IMR-90 (cell line): Measurements from ENCODE around the gene FAM89B. TPM values are rescaled to one million over a fixed set of nuclear protein-coding genes. Genes with fewer than 3 reads are reported as not detected.

Source experiments
- ATAC-seq: fragments of 200-7000 bp; cut with Tn5 transposase; 2 replicates; pipeline ENCODE4 v1.9.1; 2020; ENCODE audit warnings: low read depth, mild to moderate bottlenecking, moderate library complexity
- BruUV-seq: library from RNA; stranded (reverse); fragments of 400-500 nt; replicated peaks from 2 replicates; lab custom pipeline; 2021; lab: Mats Ljungman, UMichigan
- CTCF ChIA-PET: fragments of 300-600 bp; formaldehyde crosslinking; extraction: SDS; loops from one replicate; lab custom pipeline; 2021; ENCODE audit warnings: antibody characterized with exemption; lab: Yijun Ruan, JAX
- POLR2A ChIA-PET: fragments of 300-600 bp; sonication (Branson Sonifier 250); formaldehyde crosslinking; loops from one replicate; lab custom pipeline; 2022; ENCODE audit warnings: antibody characterized with exemption; ENCODE audit not compliant: unreplicated experiment; lab: Charles Lee
- DNase-seq: peaks from one replicate; pipeline ENCODE4 v3.0.0; 2013
- H2AFZ ChIP-seq: replicated peaks from 2 replicates; pipeline ENCODE3; 2013; ENCODE audit warnings: low read length, mild to moderate bottlenecking; ENCODE audit not compliant: poor library complexity
- H2AK5ac ChIP-seq: 2 replicates; pipeline ENCODE4 v1.6.1; 2013; ENCODE audit warnings: low read depth, low read length, inconsistent platforms
- H2AK9ac ChIP-seq: replicated peaks from 2 replicates; pipeline ENCODE3; 2013; ENCODE audit warnings: mild to moderate bottlenecking, low read depth, low read length, moderate library complexity; ENCODE audit not compliant: poor library complexity
- H2BK120ac ChIP-seq: 2 replicates; pipeline ENCODE4 v1.6.1; 2013; ENCODE audit warnings: low read depth, low read length, inconsistent platforms
- H2BK15ac ChIP-seq: 3 replicates; pipeline ENCODE4 v1.6.1; 2013; ENCODE audit warnings: low read depth, low read length, inconsistent platforms
- H2BK20ac ChIP-seq: 2 replicates; pipeline ENCODE4 v1.6.1; 2013; ENCODE audit warnings: low read depth, mild to moderate bottlenecking, inconsistent platforms, low read length, moderate library complexity
- H2BK5ac ChIP-seq: 2 replicates; pipeline ENCODE4 v1.6.1; 2013; ENCODE audit warnings: mild to moderate bottlenecking, low read depth, low read length, inconsistent platforms; ENCODE audit not compliant: poor library complexity, severe bottlenecking
- H3K14ac ChIP-seq: replicated peaks from 2 replicates; pipeline ENCODE4 v1.6.1; 2013; ENCODE audit warnings: low read depth, low read length, inconsistent platforms
- H3K18ac ChIP-seq: 2 replicates; pipeline ENCODE4 v1.6.1; 2013; ENCODE audit warnings: low read depth, low read length, control low read depth
- H3K23ac ChIP-seq: 2 replicates; pipeline ENCODE4 v1.6.1; 2013; ENCODE audit warnings: low read depth, low read length, inconsistent platforms
- H3K27ac ChIP-seq: 2 replicates; pipeline ENCODE4 v1.5.1; 2013; ENCODE audit warnings: mild to moderate bottlenecking, control low read depth, low read length; ENCODE audit not compliant: insufficient read depth
- H3K27me3 ChIP-seq: 2 replicates; pipeline ENCODE4 v1.6.1; 2013; ENCODE audit warnings: low read length; ENCODE audit not compliant: control insufficient read depth, insufficient read depth
- H3K36me3 ChIP-seq: 2 replicates; pipeline ENCODE4 v1.6.1; 2013; ENCODE audit warnings: low read length, mixed read lengths; ENCODE audit not compliant: control insufficient read depth, insufficient read depth
- H3K4ac ChIP-seq: 2 replicates; pipeline ENCODE4 v1.6.1; 2013; ENCODE audit warnings: low read depth, low read length, inconsistent platforms
- H3K4me1 ChIP-seq: 2 replicates; pipeline ENCODE4 v1.6.1; 2013; ENCODE audit warnings: low read length, mixed read lengths; ENCODE audit not compliant: control insufficient read depth, insufficient read depth
- H3K4me2 ChIP-seq: 2 replicates; pipeline ENCODE4 v1.6.1; 2013; ENCODE audit warnings: low read depth, mild to moderate bottlenecking, control low read depth, low read length, moderate library complexity
- H3K4me3 ChIP-seq: 2 replicates; pipeline ENCODE4 v1.5.1; 2013; ENCODE audit warnings: low read depth, mild to moderate bottlenecking, control low read depth, low read length, moderate library complexity; ENCODE audit not compliant: insufficient read depth
- H3K56ac ChIP-seq: 2 replicates; pipeline ENCODE4 v1.6.1; 2013; ENCODE audit warnings: low read length, inconsistent platforms; ENCODE audit not compliant: insufficient read depth; ENCODE audit errors: extremely low read depth
- H3K79me1 ChIP-seq, 2 experiments: 2 replicates each; pipeline ENCODE4 v1.6.1; 2013; ENCODE audit warnings: low read length in 2 of 2, inconsistent platforms in 1 of 2, low read depth in 1 of 2
- H3K9ac ChIP-seq: 2 replicates; pipeline ENCODE4 v1.6.1; 2013; ENCODE audit warnings: low read depth, low read length, control low read depth
- H3K9me1 ChIP-seq: 2 replicates; pipeline ENCODE4 v1.6.1; 2013; ENCODE audit warnings: low read length, inconsistent platforms; ENCODE audit not compliant: insufficient read depth
- H3K9me3 ChIP-seq: 2 replicates; pipeline ENCODE4 v1.6.1; 2013; ENCODE audit warnings: low read length; ENCODE audit not compliant: control insufficient read depth, insufficient read depth
- H4K20me1 ChIP-seq: 2 replicates; pipeline ENCODE4 v1.6.1; 2013; ENCODE audit warnings: low read length, inconsistent platforms; ENCODE audit not compliant: insufficient read depth
- H4K5ac ChIP-seq: 2 replicates; pipeline ENCODE4 v1.6.1; 2013; ENCODE audit warnings: mild to moderate bottlenecking, low read depth, low read length, control low read depth
- H4K8ac ChIP-seq, 2 experiments: 2 replicates each; pipeline ENCODE4 v1.6.1; 2013; ENCODE audit warnings: low read depth in 2 of 2, low read length in 2 of 2, control low read depth in 1 of 2, inconsistent platforms in 1 of 2
- H4K91ac ChIP-seq: 2 replicates; pipeline ENCODE4 v1.6.1; 2013; ENCODE audit warnings: low read depth, low read length, inconsistent platforms; ENCODE audit not compliant: insufficient read depth
- CHD1 ChIP-seq: IDR thresholded peaks from 2 replicates; pipeline ENCODE4 v1.6.1; 2012; ENCODE audit warnings: low read depth, low read length, improper control_type of control experiment
- WGBS, 2 experiments: methylation state at CpG; one replicate each; pipeline versions ENCODE4 v1.1.5 to v1.1.7; 2013; ENCODE audit warnings: missing lambda C conversion rate in 2 of 2; ENCODE audit not compliant: insufficient read length in 1 of 2; ENCODE audit errors: extremely low coverage in 2 of 2; 5-methylcytosine and 5-hydroxymethylcytosine counted together
- dilution Hi-C: fragments of 300-500 bp; cut with HindIII; formaldehyde crosslinking; loops from one replicate; pipeline ENCODE4 v1.14.3; 2018; ENCODE audit warnings: low sequenced_read_pairs; ENCODE audit not compliant: unreplicated experiment
- in situ Hi-C: fragments of 300-500 bp; cut with MboI; formaldehyde crosslinking; loops from 3 replicates; pipeline ENCODE4 v1.14.3; 2019; ENCODE audit warnings: low sequenced_read_pairs, inconsistent platforms, mixed read lengths
- intact Hi-C: fragments of 100-400 bp; cut with micrococcal nuclease; formaldehyde crosslinking; loops from 2 replicates; pipeline ENCODE4 v1.10.0; 2022
- polyA plus RNA-seq, 3 experiments: library from polyadenylated mRNA; depleted of rRNA; stranded (reverse); fragments of >200 nt; gene quantifications; 2 replicates each; pipeline ENCODE4 v1.2.3, GENCODE V29; 2012; ENCODE audit warnings: low replicate concordance in 1 of 3
- total RNA-seq: library from RNA; depleted of rRNA; stranded (reverse); fragments of >200 nt; gene quantifications from 2 replicates; pipeline ENCODE4 v1.2.3, GENCODE V29; 2012

FAM89B gene
- total and polyA plus RNA-seq, 2 of the 4 experiments (the other 2 are of a cell fraction) = 12.0 to 65.5 TPM

DNA sequence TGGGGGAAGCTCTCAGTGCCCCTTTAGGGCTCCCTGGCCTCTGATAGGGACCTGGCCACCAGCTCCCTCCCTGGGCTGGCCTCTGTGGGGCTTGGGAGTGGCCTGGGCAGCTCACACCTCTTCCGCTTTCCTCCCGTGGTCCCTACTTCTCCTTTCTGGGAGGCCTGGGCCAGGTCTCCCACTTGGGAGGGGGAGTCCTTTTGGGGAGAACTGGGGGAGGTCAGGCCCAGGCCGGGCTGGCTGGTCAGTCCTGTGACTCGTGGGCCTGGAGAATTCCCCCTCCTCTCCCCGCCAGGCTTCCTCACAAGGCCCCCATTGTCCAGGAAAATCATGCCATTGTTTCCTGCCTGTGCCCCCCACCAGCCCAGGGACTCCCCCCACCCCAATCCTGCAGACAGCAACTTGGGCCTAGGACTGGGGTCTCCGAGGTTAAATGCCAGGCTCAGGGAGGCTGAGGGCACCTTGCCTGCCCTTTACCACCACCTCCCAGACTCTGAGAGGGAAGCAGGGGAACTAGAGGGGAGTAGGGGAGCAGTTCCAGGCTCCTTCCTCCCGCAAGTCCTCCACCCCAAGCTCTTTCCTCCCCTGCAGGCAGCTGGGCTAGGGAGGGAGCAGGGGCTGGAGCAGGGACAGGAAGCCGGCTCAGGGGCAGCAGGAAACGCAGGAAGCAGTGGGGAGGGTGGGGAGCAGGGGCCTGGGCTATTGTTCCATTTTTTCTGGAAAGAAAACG, 38.9 kb downstream of the FAM89B start:
- Histone ChIP-seq H3K18ac (no peak overlapping the region), H2BK15ac (no peak overlapping the region), H3K79me1 (peaks cover 13 to 73% of the 10 kb centered on the region in 2 experiments), H3K56ac (no peak overlapping the region), H3K4me2 (peak overlapping the region; percentile 19; the same call in 1 of the 2 replicates), H4K8ac (peak overlapping the region in 1 of 2 experiments; percentile 30; a peak in 1 of 4 replicates), H2BK5ac (no peak overlapping the region), H4K91ac (no peak overlapping the region; the same call in 1 of the 2 replicates), H3K9ac (peak overlapping the region; percentile 9; the same call in 1 of the 2 replicates), H4K5ac (no peak overlapping the region), H3K27ac (no peak overlapping the region), H2AFZ (no peak overlapping the region), H4K20me1 (peaks cover 36% of the 10 kb centered on the region), H3K23ac (no peak overlapping the region), H2BK20ac (no peak overlapping the region), H3K4me1 (peaks cover 21% of the 10 kb centered on the region), H3K27me3 (no peaks in the 10 kb centered on the region), H3K9me1 (0 out of 2 replicates have a peak, but pooled peaks cover 14% of the 10 kb centered on the region), H2AK5ac (no peak overlapping the region), H3K9me3 (no peaks in the 10 kb centered on the region), H3K36me3 (peaks cover 14% of the 10 kb centered on the region), H3K4ac (no peak overlapping the region; the same call in 1 of the 2 replicates), H3K14ac (no peak overlapping the region; the same call in 1 of the 2 replicates), H2AK9ac (peak overlapping the region; percentile 83), H3K4me3 (no peak overlapping the region), H2BK120ac (no peak overlapping the region)
- in situ Hi-C loops = no loop called here
- WGBS, 2 experiments = no CpG with 5 or more reads among the region's 10 CpGs
- ChIA-PET POLR2A (no interaction called here), CTCF (no interaction called here)
- dilution Hi-C loops = no loop called here
- BruUV-seq = no TSS peak
- TF ChIP-seq CHD1 = no peak
- ATAC-seq = no peak
- intact Hi-C loops = no loop called here
- DNase-seq = no peak
